Parietal lobe (tissue), 2 donors: ENCODE results near the gene FARP2. TPM values are rescaled to one million over a fixed set of nuclear protein-coding genes. Genes with fewer than 3 reads are reported as not detected.

Experiments
- small RNA-seq: library from RNA; depleted of rRNA; stranded (forward); fragments of <200 nt; gene quantifications from one replicate; pipeline ENCODE3, GENCODE V24; 2014; ENCODE audit warnings: low replicate concordance
- total RNA-seq: library from RNA; depleted of rRNA; stranded (reverse); fragments of >200 nt; gene quantifications from one replicate; pipeline ENCODE4 v1.2.3, GENCODE V29; 2014

The FARP2 gene
- 47.0 TPM for total RNA-seq

GRCh38 chr2:241355983-241356870, at the start of gene FARP2:
FARP2 (plus strand) TSS chr2:241356285; CDS start chr2:241373108, 16,823 bp downstream.

GRCh38 chr2:241315093-241315878, 40.8 kb upstream of the FARP2 start, which contains the start of gene HDLBP:
HDLBP (minus strand) TSS chr2:241315672; CDS start chr2:241266869, 48,803 bp downstream.

GRCh38 chr2:241315879-241316631, 40.0 kb upstream of the FARP2 start, which contains the start of gene SEPTIN2:
SEPTIN2 (plus strand) TSS chr2:241315925; CDS start chr2:241324233, 8,308 bp downstream.

GRCh38 chr2:241508240-241509154, 152.4 kb downstream of the FARP2 start, which contains the start of gene STK25:
STK25 (minus strand) TSS chr2:241508584; CDS start chr2:241508035, 549 bp downstream.

Small RNAs within 50 kb of the gene (small RNA-seq; reads per million reads assigned to genes)
- gene MIR3133, result not detected

Other genes with a start within 250 kb of the FARP2 start
- gene PASK, start 206.8 kb upstream of the FARP2 start, total RNA-seq, result 21.9 TPM
- gene PPP1R7, start 205.8 kb upstream of the FARP2 start, total RNA-seq, result 35.1 TPM
- gene ANO7, start 167.6 kb upstream of the FARP2 start, total RNA-seq, result 0.63 TPM
- gene HDLBP, start 40.6 kb upstream of the FARP2 start, total RNA-seq, result 209 TPM
- gene SEPTIN2, start 40.4 kb upstream of the FARP2 start, total RNA-seq, result 340 TPM
- 209 TPM for gene STK25, start 152.3 kb downstream of the FARP2 start, total RNA-seq
- 19.4 TPM for gene BOK, start 202.5 kb downstream of the FARP2 start, total RNA-seq